ENCODE measurements around the gene HS6ST3.
"Not testable (repeated sequence)": the region's sequence is repeated elsewhere in the genome, so short reads cannot be mapped to it uniquely, and the experiment has no call there.

HS6ST3 gene

DNA sequence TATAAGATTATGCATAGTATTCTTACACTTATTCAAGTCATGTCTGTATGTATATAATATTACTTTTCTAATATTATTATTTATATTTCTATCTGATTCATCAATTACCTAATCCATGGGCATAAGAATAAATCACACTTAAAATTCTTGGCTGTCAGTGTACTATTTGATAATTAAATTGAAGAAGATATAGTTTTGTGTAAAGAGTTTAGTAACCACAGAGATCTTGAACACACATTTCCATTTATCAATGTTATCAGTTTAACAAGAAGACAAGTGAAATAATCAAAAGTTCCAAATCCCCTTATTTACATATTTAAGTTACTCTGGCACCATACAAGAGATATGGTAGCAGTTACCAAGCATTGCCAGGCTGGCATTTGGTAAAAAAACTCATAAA lies 659.9 kb downstream of the HS6ST3 start:
- TF ChIP-seq POLR2A (IDR thresholded peaks at IDR 0.05; ENCODE audit: low read depth, low read length): no peak
- DNase-seq (ENCODE audit: insufficient read length, low spot score) (no peak), FAIRE-seq (no peak)

DNA sequence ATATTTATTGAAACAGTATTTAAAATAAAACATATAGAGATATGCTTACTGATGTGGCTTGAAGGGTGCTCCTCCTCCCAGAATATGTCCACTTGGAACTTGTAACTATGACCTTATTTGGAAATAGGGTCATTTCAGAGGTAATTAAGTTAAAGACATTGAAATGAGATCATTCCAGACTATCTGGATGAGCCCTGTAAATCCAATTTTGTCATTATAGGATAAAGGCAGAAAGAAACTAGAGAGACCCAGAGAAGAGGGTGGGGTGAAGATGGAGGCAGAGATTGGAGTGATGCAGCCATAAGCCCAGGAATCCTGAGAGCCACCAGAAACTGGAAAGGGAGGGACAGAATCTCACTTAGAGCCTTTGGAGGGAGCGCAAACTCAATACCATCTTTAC lies 661.2 kb downstream of the HS6ST3 start:
- no peak for TF ChIP-seq POLR2A (IDR thresholded peaks at IDR 0.05; ENCODE audit: low read depth, low read length)
- FAIRE-seq (no peak), DNase-seq (ENCODE audit: insufficient read length, low spot score) (no peak)

DNA sequence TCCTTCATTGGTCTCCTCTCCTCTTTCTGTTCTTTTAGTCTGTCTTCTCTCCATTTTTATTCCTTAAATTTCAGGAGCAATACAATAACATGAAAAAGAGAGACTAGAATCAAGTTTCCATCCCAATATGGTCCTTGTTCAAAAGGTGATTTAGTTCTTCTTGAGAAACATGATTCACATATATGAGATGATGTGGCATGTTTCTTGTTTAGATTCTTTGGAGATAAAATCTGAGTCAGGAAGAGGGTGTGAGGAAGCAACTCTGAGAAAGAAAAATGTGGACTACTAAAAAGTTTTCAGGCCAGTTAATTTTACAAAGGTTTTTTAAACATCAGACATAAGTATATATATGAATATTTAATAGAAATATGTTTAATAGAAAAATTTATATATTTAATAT lies 673.0 kb downstream of the HS6ST3 start:
- FAIRE-seq (no peak), DNase-seq (ENCODE audit: insufficient read length, low spot score) (no peak)
- TF ChIP-seq POLR2A (IDR thresholded peaks at IDR 0.05; ENCODE audit: low read depth, low read length): no peak

DNA sequence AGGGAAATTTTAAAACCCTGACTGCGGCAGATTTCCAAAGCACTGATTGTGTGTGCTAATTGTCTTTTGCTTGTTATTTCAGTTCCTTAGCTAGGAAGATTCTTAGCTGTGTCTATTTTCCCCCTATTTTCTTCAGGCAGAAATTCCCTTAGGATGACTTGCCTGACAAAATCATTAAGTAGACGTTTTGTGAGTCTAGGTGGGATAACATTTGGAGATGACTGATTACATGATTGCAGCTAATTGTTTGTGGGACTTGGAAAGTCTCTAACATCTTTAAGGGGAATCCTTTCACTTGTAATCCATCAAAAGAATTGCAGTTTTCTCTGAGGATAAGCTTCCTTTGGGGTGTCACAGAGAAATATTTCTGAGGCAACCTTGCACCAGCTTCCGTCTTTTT lies 676.4 kb downstream of the HS6ST3 start:
- no peak for FAIRE-seq
- no peak for TF ChIP-seq POLR2A (IDR thresholded peaks at IDR 0.05; ENCODE audit: low read depth, low read length)
- no peak for DNase-seq (ENCODE audit: insufficient read length, low spot score)

DNA sequence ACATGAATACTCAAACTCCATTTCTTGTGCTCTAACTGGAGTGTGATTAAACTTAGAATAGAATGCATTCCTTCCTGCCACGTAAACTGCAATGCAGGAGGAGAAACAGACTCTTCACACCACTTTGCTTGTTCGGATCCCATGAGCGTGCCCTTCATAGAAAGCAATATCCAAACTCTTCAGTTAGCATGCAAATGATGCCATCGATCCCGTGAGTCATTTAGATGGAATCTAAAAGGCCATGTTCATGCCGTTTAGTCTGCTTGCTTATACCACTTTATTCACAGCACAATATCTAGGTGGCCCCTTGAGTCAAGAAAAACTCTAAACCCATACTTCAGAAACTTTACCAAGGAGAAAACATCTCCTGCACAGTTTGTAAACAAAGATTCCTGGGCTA lies 678.6 kb downstream of the HS6ST3 start:
- no peak for TF ChIP-seq POLR2A (IDR thresholded peaks at IDR 0.05; ENCODE audit: low read depth, low read length)
- no peak for FAIRE-seq
- no peak for DNase-seq (ENCODE audit: insufficient read length, low spot score)

DNA sequence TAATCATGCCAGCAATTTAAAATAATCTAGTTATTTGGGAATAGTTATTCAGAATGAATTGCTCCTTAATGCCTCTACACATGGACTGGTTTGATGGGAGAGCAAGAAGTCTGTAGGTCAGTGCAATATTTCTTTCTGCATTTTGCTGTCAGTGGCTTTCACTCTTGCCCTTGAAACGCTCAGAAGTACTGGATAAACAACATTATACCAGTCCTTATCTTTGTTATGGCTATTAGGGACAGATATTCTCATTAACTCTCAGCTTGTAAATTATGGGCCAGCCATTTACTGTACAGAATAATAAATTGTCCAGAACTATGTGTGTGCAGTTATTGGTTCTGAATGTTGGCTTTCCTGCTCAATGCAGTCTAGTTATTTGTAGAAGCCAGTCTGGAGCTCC lies 680.0 kb downstream of the HS6ST3 start:
- DNase-seq (ENCODE audit: insufficient read length, low spot score) (no peak), FAIRE-seq (no peak)
- no peak for TF ChIP-seq POLR2A (IDR thresholded peaks at IDR 0.05; ENCODE audit: low read depth, low read length)

DNA sequence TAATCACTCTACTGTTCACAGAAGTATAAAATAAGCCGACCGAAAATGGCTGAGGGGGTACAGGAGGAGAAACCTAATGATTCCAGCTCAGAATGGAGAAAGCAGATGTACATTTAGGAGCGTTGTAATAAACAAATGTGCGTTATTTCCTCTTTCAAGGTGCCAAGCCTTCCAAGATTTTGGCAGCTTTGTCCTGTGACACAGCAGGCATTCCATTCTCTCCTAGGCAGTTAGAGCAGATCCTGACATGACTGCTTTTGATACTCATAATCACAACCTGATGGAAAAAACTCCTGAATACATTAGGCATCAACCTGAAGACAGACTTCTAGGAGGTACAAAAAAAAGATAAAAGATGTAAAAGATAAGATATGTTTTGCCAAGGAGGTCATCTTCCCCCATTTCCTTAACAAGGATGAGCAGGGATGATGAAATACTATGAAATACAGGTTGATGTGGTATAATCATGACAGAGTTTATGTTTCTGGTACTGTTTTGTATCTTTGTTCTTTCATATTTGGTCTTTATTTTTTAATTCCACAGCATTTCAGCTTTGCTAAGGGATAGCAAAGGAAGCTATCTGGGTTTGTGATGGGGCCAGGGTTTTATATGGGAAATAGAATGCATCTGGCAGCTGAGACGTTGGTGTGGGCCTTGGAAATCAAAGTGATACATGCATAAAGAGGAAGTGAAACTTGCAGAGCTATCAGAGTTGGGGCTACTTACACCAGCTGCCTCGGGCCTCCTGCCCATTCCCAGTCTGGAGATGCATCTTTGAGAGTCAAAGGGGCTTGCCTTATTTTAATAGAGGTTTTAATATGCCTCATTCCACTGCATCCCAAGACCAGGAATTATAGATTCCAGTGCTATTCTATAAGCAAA lies 681.8 kb downstream of the HS6ST3 start:
- FAIRE-seq (no peak), DNase-seq (ENCODE audit: insufficient read length, low spot score) (no peak)
- no peak for TF ChIP-seq POLR2A (IDR thresholded peaks at IDR 0.05; ENCODE audit: low read depth, low read length)

DNA sequence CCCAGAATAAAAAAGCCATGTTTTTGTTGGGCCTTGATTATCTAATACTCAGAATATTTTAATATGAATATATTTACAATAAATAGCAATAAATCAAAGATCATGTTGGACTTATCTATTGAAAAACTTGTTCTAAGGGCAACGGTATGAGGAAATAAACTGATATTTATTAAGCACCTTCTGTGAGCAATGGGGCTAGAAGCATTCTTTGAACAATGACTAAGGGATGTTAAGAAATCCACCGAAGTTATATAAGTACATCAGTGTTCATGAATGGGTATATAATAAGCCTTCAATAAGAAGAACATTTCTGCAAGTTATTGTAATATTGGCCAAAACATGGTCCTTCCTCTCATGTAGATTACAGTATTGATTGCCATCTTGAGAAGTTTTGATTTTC lies 682.5 kb downstream of the HS6ST3 start:
- TF ChIP-seq POLR2A (IDR thresholded peaks at IDR 0.05; ENCODE audit: low read depth, low read length): no peak
- FAIRE-seq: no peak
- no peak for DNase-seq (ENCODE audit: insufficient read length, low spot score)

DNA sequence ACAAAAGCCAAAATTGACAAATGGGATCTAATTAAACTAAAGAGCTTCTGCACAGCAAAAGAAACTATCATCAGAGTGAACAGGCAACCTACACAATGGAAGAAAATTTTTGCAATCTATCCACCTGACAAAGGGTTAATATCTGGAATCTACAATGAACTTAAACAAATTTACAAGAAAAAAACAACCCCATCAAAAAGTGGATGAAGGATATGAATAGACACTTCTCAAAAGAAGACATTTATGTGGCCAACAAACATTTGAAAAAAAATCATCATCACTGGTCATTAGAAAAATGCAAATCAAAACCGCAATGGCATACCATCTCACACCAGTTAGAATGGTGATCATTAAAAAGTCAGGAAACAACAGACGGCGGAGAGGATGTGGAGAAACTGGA lies 688.4 kb downstream of the HS6ST3 start:
- FAIRE-seq; DNase-seq (ENCODE audit: insufficient read length, low spot score): not testable (repeated sequence)

DNA sequence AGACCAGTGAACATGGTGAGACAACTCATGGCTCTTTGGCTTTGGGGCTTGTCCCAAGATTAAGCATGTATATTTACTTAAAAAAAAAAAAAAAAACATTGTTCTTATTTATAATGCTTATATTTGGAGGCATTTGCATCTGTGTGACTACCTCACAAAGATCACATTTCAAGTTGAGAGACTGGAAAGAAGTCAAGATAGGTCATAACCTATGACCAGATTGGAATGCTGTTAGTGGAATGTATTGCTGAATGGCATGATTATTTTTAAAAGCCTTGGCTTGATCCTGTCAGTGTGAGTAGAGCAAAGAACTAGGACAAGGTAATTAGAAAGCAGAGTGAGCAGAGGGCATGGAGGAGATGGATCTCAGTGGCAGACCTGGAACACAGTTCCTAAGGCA lies 689.8 kb downstream of the HS6ST3 start:
- no peak for FAIRE-seq
- no peak for DNase-seq (ENCODE audit: insufficient read length, low spot score)
- no peak for TF ChIP-seq POLR2A (IDR thresholded peaks at IDR 0.05; ENCODE audit: low read depth, low read length)

DNA sequence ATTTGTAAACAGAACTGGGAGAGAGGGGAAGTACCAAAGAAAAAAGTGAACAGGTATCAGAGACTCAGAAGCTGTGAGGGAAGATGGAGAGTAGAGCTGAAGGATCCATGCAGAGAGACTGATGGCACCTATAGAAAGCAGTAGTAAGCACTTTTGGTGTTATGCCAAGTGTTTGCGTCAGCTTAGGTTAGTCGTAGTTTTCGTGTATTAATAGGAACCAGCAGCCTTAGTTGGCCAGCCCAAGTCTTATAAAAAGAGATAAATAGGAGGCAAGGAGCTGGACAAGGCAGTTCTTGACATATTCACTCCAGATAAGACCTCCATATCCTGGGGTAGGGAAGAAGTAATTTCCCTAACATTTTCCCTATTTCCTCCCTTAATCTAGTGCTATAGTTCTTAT lies 690.2 kb downstream of the HS6ST3 start:
- FAIRE-seq (no peak), DNase-seq (ENCODE audit: insufficient read length, low spot score) (no peak)
- no peak for TF ChIP-seq POLR2A (IDR thresholded peaks at IDR 0.05; ENCODE audit: low read depth, low read length)

DNA sequence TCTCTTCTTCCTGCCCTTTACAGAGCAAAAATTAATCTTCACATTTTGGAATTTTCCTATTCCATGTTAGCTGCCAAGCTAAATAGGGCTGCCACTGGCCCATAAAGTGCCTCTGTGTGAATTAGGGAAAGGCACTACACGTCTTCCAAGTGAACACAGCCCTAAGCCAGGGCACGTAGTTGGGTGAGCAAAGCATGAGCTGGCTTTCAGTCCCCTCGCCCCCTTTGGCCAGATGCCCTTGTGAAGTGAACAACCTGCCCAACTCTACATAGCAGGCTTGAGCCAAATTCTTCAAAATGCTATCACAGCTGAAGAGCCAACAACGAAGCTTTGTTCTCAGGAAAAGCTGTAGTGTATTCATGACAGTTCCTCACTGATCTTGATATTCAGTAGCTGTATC lies 691.2 kb downstream of the HS6ST3 start:
- no peak for TF ChIP-seq POLR2A (IDR thresholded peaks at IDR 0.05; ENCODE audit: low read depth, low read length)
- no peak for DNase-seq (ENCODE audit: insufficient read length, low spot score)
- no peak for FAIRE-seq

DNA sequence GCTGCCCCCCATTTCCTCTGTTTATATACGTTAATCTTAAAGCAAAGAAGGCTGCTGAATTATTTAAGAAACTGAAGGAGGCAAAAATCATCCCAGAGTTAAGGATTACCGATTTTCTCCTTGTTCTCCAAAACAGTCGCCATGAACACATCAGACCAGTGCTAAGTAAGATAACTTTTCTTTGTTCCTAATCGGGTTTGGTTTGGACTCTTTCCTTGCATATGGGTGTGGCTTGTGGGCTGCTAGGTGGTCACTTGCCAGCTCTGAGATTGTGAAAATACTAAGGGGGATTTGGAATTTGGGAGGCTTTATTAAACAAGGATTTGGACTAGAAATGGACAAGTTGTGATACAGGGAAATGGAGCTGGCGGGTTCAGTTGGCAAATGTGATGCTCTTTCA lies 692.3 kb downstream of the HS6ST3 start:
- FAIRE-seq (no peak), DNase-seq (ENCODE audit: insufficient read length, low spot score) (no peak)
- TF ChIP-seq POLR2A (IDR thresholded peaks at IDR 0.05; ENCODE audit: low read depth, low read length): no peak

DNA sequence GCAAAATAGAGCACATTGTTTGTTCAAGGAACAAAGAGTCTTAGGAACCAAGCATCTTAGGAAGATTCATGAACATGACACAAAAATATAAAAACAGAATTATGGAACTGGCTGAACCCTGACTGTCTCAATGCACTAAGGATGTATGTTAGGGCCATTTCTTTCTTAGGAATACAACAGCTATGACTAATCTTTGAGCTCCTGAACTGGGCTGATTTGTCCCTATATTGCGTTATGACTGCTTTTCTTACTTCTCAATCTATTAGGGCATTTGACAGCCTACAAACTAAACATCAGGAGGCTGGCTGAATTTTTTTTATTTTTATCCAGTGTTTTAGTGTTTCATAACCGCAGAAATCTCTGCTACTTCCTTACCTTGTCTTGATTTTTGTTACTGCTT lies 693.1 kb downstream of the HS6ST3 start:
- TF ChIP-seq POLR2A (IDR thresholded peaks at IDR 0.05; ENCODE audit: low read depth, low read length): no peak
- DNase-seq (ENCODE audit: insufficient read length, low spot score) (no peak), FAIRE-seq (no peak)

DNA sequence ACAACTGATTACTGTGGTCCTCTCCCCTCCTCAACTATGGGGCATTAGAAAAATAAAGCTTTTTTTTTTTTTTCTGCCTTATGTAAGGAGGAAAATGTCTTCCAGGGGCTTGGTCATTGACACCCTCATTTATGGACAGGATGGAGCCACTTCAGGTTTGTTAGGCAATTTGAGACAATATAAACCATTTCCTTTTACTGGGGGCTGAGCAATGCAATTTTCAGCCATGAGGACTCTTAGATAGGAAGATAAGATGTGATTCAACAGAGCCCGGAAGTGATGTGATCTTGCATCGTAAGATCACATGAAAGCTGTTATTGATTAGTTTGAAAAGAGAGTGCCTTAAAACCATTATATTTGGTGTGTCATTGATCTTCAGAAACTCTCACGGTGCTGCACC lies 693.6 kb downstream of the HS6ST3 start:
- FAIRE-seq (no peak), DNase-seq (ENCODE audit: insufficient read length, low spot score) (no peak)
- no peak for TF ChIP-seq POLR2A (IDR thresholded peaks at IDR 0.05; ENCODE audit: low read depth, low read length)

DNA sequence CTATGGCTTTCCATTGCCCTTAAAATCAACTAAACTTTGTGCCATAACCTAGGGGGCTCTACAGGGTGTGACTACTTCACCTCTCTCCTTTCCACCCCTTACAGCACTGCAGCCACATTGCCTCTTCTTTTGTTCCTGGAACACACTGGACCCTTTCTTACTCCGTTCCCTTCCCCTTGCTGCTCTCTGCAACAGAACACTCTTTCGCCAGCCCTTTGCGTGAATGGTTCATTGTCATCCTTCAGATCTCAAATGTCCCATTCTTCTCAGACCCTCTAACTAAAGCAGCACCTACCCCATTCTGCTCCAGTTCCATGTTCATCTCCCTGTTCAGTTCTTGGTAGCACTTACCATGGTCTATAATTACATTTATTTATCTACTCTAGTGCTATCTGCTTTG lies 696.1 kb downstream of the HS6ST3 start:
- no peak for TF ChIP-seq POLR2A (IDR thresholded peaks at IDR 0.05; ENCODE audit: low read depth, low read length)
- FAIRE-seq: no peak
- no peak for DNase-seq (ENCODE audit: insufficient read length, low spot score)
